Measurements from ENCODE around the gene FLVCR1.

Gene FLVCR1

GRCh38 chr1:212871976-212872375, 13.9 kb downstream of the FLVCR1 start:
- Histone ChIP-seq H3K36me3 (peaks cover 59% of the 10 kb centered on the region), H3K4me1 (no peaks in the 10 kb centered on the region), H3K4me3 (ENCODE audit: low read depth, low read length) (no peak overlapping the region), H3K9me3 (no peaks in the 10 kb centered on the region), H3K27me3 (no peaks in the 10 kb centered on the region)
- no peak for DNase-seq
- TF ChIP-seq, protein P1, sequence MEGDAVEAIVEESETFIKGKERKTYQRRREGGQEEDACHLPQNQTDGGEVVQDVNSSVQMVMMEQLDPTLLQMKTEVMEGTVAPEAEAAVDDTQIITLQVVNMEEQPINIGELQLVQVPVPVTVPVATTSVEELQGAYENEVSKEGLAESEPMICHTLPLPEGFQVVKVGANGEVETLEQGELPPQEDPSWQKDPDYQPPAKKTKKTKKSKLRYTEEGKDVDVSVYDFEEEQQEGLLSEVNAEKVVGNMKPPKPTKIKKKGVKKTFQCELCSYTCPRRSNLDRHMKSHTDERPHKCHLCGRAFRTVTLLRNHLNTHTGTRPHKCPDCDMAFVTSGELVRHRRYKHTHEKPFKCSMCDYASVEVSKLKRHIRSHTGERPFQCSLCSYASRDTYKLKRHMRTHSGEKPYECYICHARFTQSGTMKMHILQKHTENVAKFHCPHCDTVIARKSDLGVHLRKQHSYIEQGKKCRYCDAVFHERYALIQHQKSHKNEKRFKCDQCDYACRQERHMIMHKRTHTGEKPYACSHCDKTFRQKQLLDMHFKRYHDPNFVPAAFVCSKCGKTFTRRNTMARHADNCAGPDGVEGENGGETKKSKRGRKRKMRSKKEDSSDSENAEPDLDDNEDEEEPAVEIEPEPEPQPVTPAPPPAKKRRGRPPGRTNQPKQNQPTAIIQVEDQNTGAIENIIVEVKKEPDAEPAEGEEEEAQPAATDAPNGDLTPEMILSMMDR (IDR thresholded peaks at IDR 0.05; ENCODE audit: low read depth, low read length) = no peak

GRCh38 chr1:212873518-212873917, 15.4 kb downstream of the FLVCR1 start:
- H3K36me3 ChIP-seq = peaks cover 65% of the 10 kb centered on the region
- no peak for DNase-seq
- TF ChIP-seq, protein P1 (IDR thresholded peaks at IDR 0.05; ENCODE audit: low read depth, low read length) = no peak
- no peaks in the 10 kb centered on the region for H3K27me3 ChIP-seq
- H3K4me3 ChIP-seq (ENCODE audit: low read depth, low read length) = no peak overlapping the region
- H3K4me1 ChIP-seq = no peaks in the 10 kb centered on the region
- H3K9me3 ChIP-seq = no peaks in the 10 kb centered on the region

DNA sequence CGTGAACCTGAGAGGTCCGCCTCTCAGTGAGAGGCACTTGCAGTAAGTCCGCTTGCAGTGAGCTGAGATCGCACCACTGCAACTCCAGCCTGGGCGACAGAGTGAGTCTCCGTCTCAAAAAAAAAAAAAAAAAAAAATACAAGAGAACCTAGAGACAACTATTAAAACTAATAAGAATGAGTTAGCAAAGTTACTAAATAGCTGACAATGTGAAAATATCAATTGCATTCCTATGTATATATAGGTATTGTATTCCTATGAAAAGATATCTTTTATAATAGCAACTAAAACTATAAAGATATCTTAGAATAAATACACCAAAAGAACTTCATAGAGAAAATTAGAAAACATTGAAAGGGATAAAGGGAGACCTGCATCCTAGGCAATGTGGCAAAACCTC, 20.3 kb downstream of the FLVCR1 start:
- TF ChIP-seq, protein P1 (IDR thresholded peaks at IDR 0.05; ENCODE audit: low read depth, low read length) = no peak
- no peak for DNase-seq
- peaks cover 45% of the 10 kb centered on the region for H3K36me3 ChIP-seq
- H3K27me3 ChIP-seq = no peaks in the 10 kb centered on the region
- H3K9me3 ChIP-seq = no peaks in the 10 kb centered on the region
- H3K4me1 ChIP-seq = no peaks in the 10 kb centered on the region
- H3K4me3 ChIP-seq (ENCODE audit: low read depth, low read length) = no peak overlapping the region

GRCh38 chr1:212879947-212880690, 22.0 kb downstream of the FLVCR1 start:
- TF ChIP-seq, protein P1 (IDR thresholded peaks at IDR 0.05; ENCODE audit: low read depth, low read length) = no peak
- Histone ChIP-seq H3K27me3 (no peaks in the 10 kb centered on the region), H3K9me3 (no peaks in the 10 kb centered on the region), H3K4me1 (no peaks in the 10 kb centered on the region), H3K4me3 (ENCODE audit: low read depth, low read length) (no peak overlapping the region), H3K36me3 (peaks cover 43% of the 10 kb centered on the region)
- no peak for DNase-seq

GRCh38 chr1:212884592-212884991, 26.5 kb downstream of the FLVCR1 start:
- Histone ChIP-seq H3K4me3 (ENCODE audit: low read depth, low read length) (no peak overlapping the region), H3K4me1 (no peaks in the 10 kb centered on the region), H3K27me3 (no peaks in the 10 kb centered on the region), H3K36me3 (peaks cover 62% of the 10 kb centered on the region), H3K9me3 (no peaks in the 10 kb centered on the region)
- DNase-seq = no peak
- TF ChIP-seq, protein P1 (IDR thresholded peaks at IDR 0.05; ENCODE audit: low read depth, low read length) = no peak

GRCh38 chr1:212892108-212892507, 34.0 kb downstream of the FLVCR1 start:
- TF ChIP-seq, protein P1 (IDR thresholded peaks at IDR 0.05; ENCODE audit: low read depth, low read length) = no peak
- Histone ChIP-seq H3K4me1 (no peaks in the 10 kb centered on the region), H3K27me3 (no peaks in the 10 kb centered on the region), H3K36me3 (peaks cover 81% of the 10 kb centered on the region), H3K9me3 (no peaks in the 10 kb centered on the region), H3K4me3 (ENCODE audit: low read depth, low read length) (no peak overlapping the region)
- no peak for DNase-seq

Measured in BE2C (cell line).